ENCODE results near the gene MMP24. TPM values are rescaled to one million over a fixed set of nuclear protein-coding genes. Genes with fewer than 3 reads are reported as not detected.

MMP24 gene
- total RNA-seq, 1 donor from 2014 or later = 1.9 TPM

DNA sequence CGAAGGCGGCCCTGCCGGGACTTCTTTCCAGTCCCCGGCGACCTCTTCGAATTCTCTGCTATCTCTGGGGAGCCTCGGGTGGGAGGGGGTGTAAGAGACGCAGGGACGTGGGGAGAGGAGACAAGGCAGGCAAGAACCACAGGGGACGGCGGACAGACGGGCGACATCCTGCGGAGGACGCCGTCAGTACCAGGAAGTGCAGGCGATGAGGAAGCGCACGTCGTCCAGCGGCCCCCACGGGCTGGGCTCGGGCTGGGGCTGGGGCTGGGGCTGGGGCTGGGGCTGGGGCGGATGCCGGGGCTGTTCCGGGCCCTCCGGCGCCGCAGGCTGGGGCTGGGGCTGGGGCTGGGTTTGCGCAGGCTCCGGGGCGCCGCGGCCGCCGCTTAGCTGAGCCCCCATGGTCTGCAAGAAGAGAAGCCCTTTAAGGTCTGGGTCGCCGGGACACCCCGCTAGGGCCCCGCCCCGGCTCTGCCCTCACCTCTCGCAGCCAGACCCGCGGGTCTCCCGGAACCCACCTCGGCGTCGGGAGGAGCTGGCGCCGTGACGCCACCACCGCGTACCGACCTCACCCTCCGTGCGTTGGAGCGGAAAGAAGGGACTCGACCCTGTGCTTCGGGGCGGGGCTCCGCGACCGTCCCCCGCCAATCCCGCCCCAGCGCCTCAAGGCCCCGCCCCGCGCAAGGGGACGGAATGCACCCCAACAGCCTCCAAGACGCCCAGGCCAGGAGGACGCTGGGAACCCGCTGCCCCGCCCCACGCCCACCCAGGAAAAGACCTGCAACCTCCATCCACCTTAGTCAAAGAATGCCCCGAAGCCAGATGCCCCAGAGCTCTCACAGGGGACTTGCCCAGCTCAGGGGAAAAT lies 51.3 kb downstream of the MMP24 start, which contains the start of gene MMP24OS:
Gene MMP24OS (minus strand): TSS at position 592 of the 865 bp plus-strand sequence. CDS start 193 bp downstream, at position 399.
- DNase-seq (ENCODE audit: low spot score) = peak; percentile 97
- Histone ChIP-seq H3K79me2 (ENCODE audit: low read depth) (peaks cover 26% of the 10 kb centered on the region), H3F3A (ENCODE audit: low read depth) (peaks cover 30% of the 10 kb centered on the region), H3K9ac (peak within 1 kb of the TSS; percentile 70), H2AFZ (replicated peaks) (no peak within 1 kb of the TSS), H4K20me1 (ENCODE audit: low read depth) (no peaks in the 10 kb centered on the region), H3K4me3 (peak within 1 kb of the TSS; percentile 79), H3K4me2 (peak within 1 kb of the TSS; percentile 96), H3K4me1 (no peaks in the 10 kb centered on the region), H3K27ac (peak within 1 kb of the TSS; percentile 72), H3K27me3 (no peaks in the 10 kb centered on the region), H3K36me3 (no peaks in the 10 kb centered on the region), H3K9me3 (ENCODE audit: low read depth) (no peaks in the 10 kb centered on the region)
- Mint-ChIP-seq H3K4me3 (peak within 1 kb of the TSS; percentile 97), H3K9me3 (no peaks in the 10 kb centered on the region), H3K27ac (peak within 1 kb of the TSS; percentile 98), H3K27me3 (ENCODE audit: insufficient read depth, low read depth) (peaks cover 4% of the 10 kb centered on the region), H3K4me1 (peaks cover 17% of the 10 kb centered on the region), H3K36me3 (peaks cover 25% of the 10 kb centered on the region)
- TF ChIP-seq EZH2 (IDR thresholded peaks at IDR 0.05) = no peak
- TF ChIP-seq, protein P1, sequence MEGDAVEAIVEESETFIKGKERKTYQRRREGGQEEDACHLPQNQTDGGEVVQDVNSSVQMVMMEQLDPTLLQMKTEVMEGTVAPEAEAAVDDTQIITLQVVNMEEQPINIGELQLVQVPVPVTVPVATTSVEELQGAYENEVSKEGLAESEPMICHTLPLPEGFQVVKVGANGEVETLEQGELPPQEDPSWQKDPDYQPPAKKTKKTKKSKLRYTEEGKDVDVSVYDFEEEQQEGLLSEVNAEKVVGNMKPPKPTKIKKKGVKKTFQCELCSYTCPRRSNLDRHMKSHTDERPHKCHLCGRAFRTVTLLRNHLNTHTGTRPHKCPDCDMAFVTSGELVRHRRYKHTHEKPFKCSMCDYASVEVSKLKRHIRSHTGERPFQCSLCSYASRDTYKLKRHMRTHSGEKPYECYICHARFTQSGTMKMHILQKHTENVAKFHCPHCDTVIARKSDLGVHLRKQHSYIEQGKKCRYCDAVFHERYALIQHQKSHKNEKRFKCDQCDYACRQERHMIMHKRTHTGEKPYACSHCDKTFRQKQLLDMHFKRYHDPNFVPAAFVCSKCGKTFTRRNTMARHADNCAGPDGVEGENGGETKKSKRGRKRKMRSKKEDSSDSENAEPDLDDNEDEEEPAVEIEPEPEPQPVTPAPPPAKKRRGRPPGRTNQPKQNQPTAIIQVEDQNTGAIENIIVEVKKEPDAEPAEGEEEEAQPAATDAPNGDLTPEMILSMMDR (IDR thresholded peaks at IDR 0.05) = peak; percentile 30

DNA sequence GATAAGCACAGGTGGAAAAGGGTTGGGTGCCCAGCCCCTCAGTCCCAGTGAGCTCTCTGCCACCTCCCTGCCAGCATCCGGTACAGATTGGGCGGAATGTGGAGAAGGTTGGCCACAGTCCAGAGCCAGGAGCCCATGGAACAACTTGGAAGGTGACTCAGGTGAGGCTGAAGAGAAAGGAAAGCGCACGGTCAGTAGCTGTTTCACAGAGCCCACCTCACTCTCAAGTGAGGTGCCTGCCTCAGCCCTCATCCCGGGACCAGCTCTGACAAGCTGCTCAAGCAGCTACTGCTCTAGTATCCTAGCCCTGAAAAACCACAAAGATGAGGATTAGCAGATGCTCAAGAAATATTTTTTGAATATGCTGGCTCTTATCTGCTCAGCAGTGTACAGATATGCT lies 52.5 kb downstream of the MMP24 start:
- Histone ChIP-seq H4K20me1 (ENCODE audit: low read depth) (peaks cover 9% of the 10 kb centered on the region), H3K36me3 (no peaks in the 10 kb centered on the region), H3K79me2 (ENCODE audit: low read depth) (peaks cover 39% of the 10 kb centered on the region), H3K4me2 (no peak overlapping the region), H3K9me3 (ENCODE audit: low read depth) (no peaks in the 10 kb centered on the region), H3K9ac (no peak overlapping the region), H2AFZ (replicated peaks) (no peak overlapping the region), H3K27me3 (no peaks in the 10 kb centered on the region), H3K4me1 (peaks cover 6% of the 10 kb centered on the region), H3F3A (ENCODE audit: low read depth) (peaks cover 24% of the 10 kb centered on the region), H3K27ac (no peak overlapping the region), H3K4me3 (no peak overlapping the region)
- no peak overlapping the region for H3K27ac Mint-ChIP-seq
- TF ChIP-seq EZH2 (IDR thresholded peaks at IDR 0.05) (no peak), EZH2phosphoT487 (IDR thresholded peaks at IDR 0.05) (no peak)
- TF ChIP-seq, protein P1 (IDR thresholded peaks at IDR 0.05) = no peak
- H3K36me3 Mint-ChIP-seq = peaks cover 24% of the 10 kb centered on the region
- H3K4me1 Mint-ChIP-seq = peaks cover 26% of the 10 kb centered on the region
- no peaks in the 10 kb centered on the region for H3K9me3 Mint-ChIP-seq
- peaks cover 4% of the 10 kb centered on the region for H3K27me3 Mint-ChIP-seq (ENCODE audit: insufficient read depth, low read depth)
- peak overlapping the region; percentile 35 for H3K4me3 Mint-ChIP-seq
- no peak for DNase-seq (ENCODE audit: low spot score)

DNA sequence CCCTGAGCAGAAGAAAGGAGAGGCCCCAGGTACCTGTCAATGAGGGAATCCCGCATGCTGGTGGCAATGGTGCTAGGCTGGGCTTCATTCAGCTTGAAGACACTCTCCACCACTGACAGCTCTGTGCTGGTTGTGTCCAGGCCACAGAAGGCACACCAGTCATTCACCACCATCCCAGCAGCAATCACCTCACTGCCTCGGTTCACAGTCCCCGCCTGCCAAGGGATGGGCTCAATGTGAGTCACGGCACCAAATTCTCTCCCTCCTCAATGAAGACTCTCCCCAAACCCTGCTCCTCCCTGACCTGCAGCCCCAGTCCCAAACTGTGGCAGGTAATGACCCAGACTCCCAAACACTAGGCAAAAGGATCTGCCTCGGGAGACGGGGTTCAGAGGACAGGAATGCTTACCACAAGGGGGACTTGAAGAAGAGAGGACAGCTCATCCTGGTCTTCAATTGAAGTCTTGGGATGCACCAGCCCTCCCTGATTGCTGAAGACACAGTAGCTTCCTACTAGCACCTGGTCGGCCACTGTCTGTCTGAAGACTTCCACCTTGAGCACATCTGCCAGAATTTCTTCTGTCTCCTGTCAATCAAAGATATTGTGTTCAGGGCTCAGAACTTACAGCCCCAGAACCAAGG lies 53.2 kb downstream of the MMP24 start:
- H3K27ac ChIP-seq = no peak overlapping the region

More for the DNA sequence above, 53.2 kb downstream of the MMP24 start:
- H3F3A ChIP-seq (ENCODE audit: low read depth) = peaks cover 24% of the 10 kb centered on the region
- Mint-ChIP-seq H3K27me3 (ENCODE audit: insufficient read depth, low read depth) (peaks cover 4% of the 10 kb centered on the region), H3K27ac (peak overlapping the region; percentile 91), H3K9me3 (no peaks in the 10 kb centered on the region), H3K36me3 (peaks cover 24% of the 10 kb centered on the region), H3K4me3 (peak overlapping the region; percentile 35), H3K4me1 (peaks cover 27% of the 10 kb centered on the region)
- no peak overlapping the region for H2AFZ ChIP-seq (replicated peaks)
- no peak overlapping the region for H3K4me2 ChIP-seq
- no peak overlapping the region for H3K9ac ChIP-seq
- no peaks in the 10 kb centered on the region for H3K9me3 ChIP-seq (ENCODE audit: low read depth)
- H3K4me1 ChIP-seq = peaks cover 6% of the 10 kb centered on the region
- peaks cover 43% of the 10 kb centered on the region for H3K79me2 ChIP-seq (ENCODE audit: low read depth)
- no peaks in the 10 kb centered on the region for H3K36me3 ChIP-seq
- DNase-seq (ENCODE audit: low spot score) = no peak
- TF ChIP-seq, protein P1 (IDR thresholded peaks at IDR 0.05) = no peak
- TF ChIP-seq EZH2phosphoT487 (IDR thresholded peaks at IDR 0.05) (no peak), EZH2 (IDR thresholded peaks at IDR 0.05) (no peak)
- no peak overlapping the region for H3K4me3 ChIP-seq
- peaks cover 12% of the 10 kb centered on the region for H4K20me1 ChIP-seq (ENCODE audit: low read depth)
- H3K27me3 ChIP-seq = no peaks in the 10 kb centered on the region

Measured in neural progenitor cell (in vitro differentiated cells).